HepG2 (cell line): ENCODE data around the gene TGM5. TPM values are rescaled to one million over a fixed set of nuclear protein-coding genes. Genes with fewer than 3 reads are reported as not detected.

ENCODE experiments used
- ATAC-seq: fragments of 200-7000 bp; cut with Tn5 transposase; 3 replicates; pipeline ENCODE4 v1.9.1; 2020; ENCODE audit warnings: mild to moderate bottlenecking, moderate library complexity
- BruUV-seq: library from RNA; stranded (reverse); fragments of 400-500 nt; replicated peaks from 2 replicates; lab custom pipeline; 2021; lab: Mats Ljungman, UMichigan
- CTCF ChIA-PET: fragments of 300-600 bp; formaldehyde crosslinking; extraction: SDS; loops from one replicate; lab custom pipeline; 2021; ENCODE audit warnings: low total read pairs, inconsistent platforms, low intra/inter-chr PET ratio; lab: Yijun Ruan, JAX
- POLR2A ChIA-PET: fragments of 350-600 bp; sonication (Branson Sonifier 250); formaldehyde crosslinking; loops from one replicate; lab custom pipeline; 2020; ENCODE audit warnings: antibody characterized with exemption, inconsistent platforms; lab: Yijun Ruan, JAX
- DNase-seq: peaks from one replicate; pipeline ENCODE4 v3.0.0-alpha.2; 2015; ENCODE audit warnings: low spot score
- FAIRE-seq: peaks from 3 replicates; lab custom pipeline; 2011; peaks lifted over from hg19 to GRCh38; lab: Jason Lieb, UNC
- H2AFZ ChIP-seq: one replicate; pipeline ENCODE4 v1.6.1; 2011; ENCODE audit warnings: low read length, inconsistent platforms
- H3K27ac ChIP-seq: fragments of 300-600 bp; 3 replicates; pipeline ENCODE4 v1.8.0; 2011; ENCODE audit warnings: mixed run types, mild to moderate bottlenecking, mixed read lengths, low read length, inconsistent platforms; ENCODE audit not compliant: insufficient read depth; ENCODE audit errors: extremely low read length
- H3K27me3 ChIP-seq, 2 experiments: fragments of 200-600 bp in 1 of 2; 2 replicates in 1 of 2; 3 replicates in 1 of 2; pipeline versions ENCODE4 v1.6.0 to v1.8.0; 2011; ENCODE audit warnings: low read length in 2 of 2, mild to moderate bottlenecking in 2 of 2, moderate library complexity in 2 of 2, inconsistent platforms in 1 of 2; ENCODE audit not compliant: insufficient read depth in 2 of 2, control insufficient read depth in 1 of 2
- H3K36me3 ChIP-seq, 2 experiments: fragments of 200-600 bp in 1 of 2; replicated peaks in 1 of 2; 2 replicates in 1 of 2; 3 replicates in 1 of 2; pipeline versions ENCODE4 v1.5.1 to v1.8.0; 2011; ENCODE audit warnings: low read length in 2 of 2, inconsistent platforms in 1 of 2; ENCODE audit not compliant: insufficient read depth in 2 of 2, control insufficient read depth in 1 of 2
- H3K4me1 ChIP-seq: 2 replicates; pipeline ENCODE4 v1.5.1; 2012; ENCODE audit warnings: low read length, inconsistent platforms; ENCODE audit not compliant: insufficient read depth
- H3K4me2 ChIP-seq: 2 replicates; pipeline ENCODE4 v1.6.0; 2011; ENCODE audit warnings: low read depth, low read length, inconsistent platforms
- H3K4me3 ChIP-seq, 3 experiments: fragments of 200-600 bp in 1 of 3; sonication (generic), shearing (Covaris generic) in 1 of 3; replicated peaks in 1 of 3; 2 replicates each; pipeline ENCODE4 v1.5.1; 2011 to 2016; ENCODE audit warnings: low read length in 3 of 3, inconsistent platforms in 2 of 3, low read depth in 2 of 3, mild to moderate bottlenecking in 2 of 3, control low read depth in 1 of 3, mixed read lengths in 1 of 3; ENCODE audit not compliant: insufficient read depth in 1 of 3
- H3K79me2 ChIP-seq: one replicate; pipeline ENCODE4 v1.6.1; 2011; ENCODE audit warnings: low read length, inconsistent platforms; ENCODE audit not compliant: insufficient read depth
- H3K9ac ChIP-seq: 2 replicates; pipeline ENCODE4 v1.6.0; 2011; ENCODE audit warnings: mild to moderate bottlenecking, low read depth, low read length, inconsistent platforms; ENCODE audit not compliant: insufficient read depth
- H3K9me3 ChIP-seq: 2 replicates; pipeline ENCODE4 v1.5.1; 2012; ENCODE audit warnings: mild to moderate bottlenecking, low read length
- H4K20me1 ChIP-seq: 2 replicates; pipeline ENCODE4 v1.6.0; 2011; ENCODE audit warnings: inconsistent platforms, mild to moderate bottlenecking, low read length, moderate library complexity; ENCODE audit not compliant: insufficient read depth
- FOSL2 ChIP-seq: sonication (generic); formaldehyde crosslinking; IDR thresholded peaks from 2 replicates; pipeline ENCODE4 v1.4.0; 2020; ENCODE audit warnings: missing genetic modification reagents
- HINFP ChIP-seq: sonication (generic); formaldehyde crosslinking; IDR thresholded peaks from 2 replicates; pipeline ENCODE4 v1.4.0; 2020; ENCODE audit warnings: low read depth, mild to moderate bottlenecking, missing genetic modification reagents
- IRF1 ChIP-seq: sonication (generic); formaldehyde crosslinking; IDR thresholded peaks from 2 replicates; pipeline ENCODE4 v1.4.0; 2020; ENCODE audit warnings: low read depth, mild to moderate bottlenecking, missing genetic modification reagents
- KLF9 ChIP-seq: IDR thresholded peaks from 2 replicates; pipeline ENCODE4 v1.6.1; 2016; ENCODE audit warnings: low read depth
- MAFK ChIP-seq, 2 experiments: IDR thresholded peaks in 1 of 2; conservative IDR thresholded peaks in 1 of 2; 2 replicates each; pipeline ENCODE4 v1.6.1; 2011; ENCODE audit warnings: improper control_type of control experiment in 2 of 2, low read length in 2 of 2
- MED1 ChIP-seq: sonication (generic); formaldehyde crosslinking; IDR thresholded peaks from 2 replicates; pipeline ENCODE4 v1.4.0; 2020; ENCODE audit warnings: missing genetic modification reagents
- NFYB ChIP-seq: sonication (generic); formaldehyde crosslinking; IDR thresholded peaks from 2 replicates; pipeline ENCODE4 v1.4.0; 2020; ENCODE audit warnings: missing genetic modification reagents
- RBAK ChIP-seq: sonication (generic); formaldehyde crosslinking; IDR thresholded peaks from 2 replicates; pipeline ENCODE4 v1.5.1; 2020; ENCODE audit warnings: mild to moderate bottlenecking, missing genetic modification reagents
- SNAPC4 ChIP-seq: sonication (generic); formaldehyde crosslinking; IDR thresholded peaks from 2 replicates; pipeline ENCODE4 v1.4.0; 2020; ENCODE audit warnings: mild to moderate bottlenecking, missing genetic modification reagents
- STAG1 ChIP-seq: sonication (generic); formaldehyde crosslinking; IDR thresholded peaks from 2 replicates; pipeline ENCODE4 v1.4.0; 2020; ENCODE audit warnings: missing genetic modification reagents
- TOPORS ChIP-seq: sonication (generic); formaldehyde crosslinking; IDR thresholded peaks from 2 replicates; pipeline ENCODE4 v1.8.0; 2023; ENCODE audit warnings: mild to moderate bottlenecking, missing genetic modification reagents
- ZBTB8A ChIP-seq: sonication (generic); formaldehyde crosslinking; IDR thresholded peaks from 2 replicates; pipeline ENCODE4 v1.4.0; 2020; ENCODE audit warnings: mild to moderate bottlenecking, low read depth, missing genetic modification reagents, borderline replicate concordance
- ZNF251 ChIP-seq: sonication (generic); formaldehyde crosslinking; IDR thresholded peaks from 2 replicates; pipeline ENCODE4 v1.9.0; 2021; ENCODE audit warnings: mild to moderate bottlenecking, missing genetic modification reagents
- ZNF263 ChIP-seq: sonication (generic); formaldehyde crosslinking; IDR thresholded peaks from 2 replicates; pipeline ENCODE4 v1.4.0; 2020; ENCODE audit warnings: missing genetic modification reagents
- ZNF354B ChIP-seq: sonication (generic); formaldehyde crosslinking; IDR thresholded peaks from 2 replicates; pipeline ENCODE4 v1.8.0; 2022; ENCODE audit warnings: mild to moderate bottlenecking, missing genetic modification reagents
- ZNF629 ChIP-seq: sonication (generic); formaldehyde crosslinking; conservative IDR thresholded peaks from 2 replicates; pipeline ENCODE4 v1.5.0; 2020; ENCODE audit warnings: missing genetic modification reagents
- WGBS: methylation state at CpG from one replicate; pipeline ENCODE4 v1.1.6; 2017; ENCODE audit warnings: low lambda C conversion rate; 5-methylcytosine and 5-hydroxymethylcytosine counted together
- in situ Hi-C: cut with HindIII; loops from 2 replicates; pipeline ENCODE4 v1.10.0; 2017; ENCODE audit warnings: low pct_unique_long_range_greater_than_20kb; ENCODE audit not compliant: extremely low pct_ligation_motif_present
- intact Hi-C: fragments of 100-400 bp; cut with micrococcal nuclease; formaldehyde crosslinking; loops from one replicate; pipeline ENCODE4 v1.10.0; 2022; ENCODE audit not compliant: unreplicated experiment
- polyA plus RNA-seq, 8 experiments: library from polyadenylated mRNA; depleted of rRNA in 3 of 8; stranded (reverse) in 7 of 8; unstranded in 1 of 8; fragments of >200 nt; fragmentation: Illumina TruSeq in 4 of 8; extraction: Trizol in 4 of 8; gene quantifications; 2 replicates each; pipeline versions ENCODE4 v1.2.1 to v1.2.3, GENCODE V29; 2011 to 2016; ENCODE audit warnings: low read depth in 4 of 8, missing spikeins in 1 of 8, mixed read lengths in 1 of 8; ENCODE audit not compliant: insufficient read depth in 1 of 8
- total RNA-seq, 5 experiments: library from RNA; depleted of rRNA; stranded (reverse); fragments of >200 nt; fragmentation: Illumina TruSeq; extraction: Trizol; gene quantifications; 2 replicates each; pipeline ENCODE4 v1.2.3, GENCODE V29; 2016; ENCODE audit warnings: low read depth in 1 of 5

The TGM5 gene
- total and polyA plus RNA-seq, 2 of the 13 experiments (the other 11 are each of a cell fraction or from before 2014, with no cell fraction given) = 0.18 to 0.65 TPM

- H3K27ac ChIP-seq = peak within 1 kb of the TSS; percentile 77
- H3K4me1 ChIP-seq = peaks cover 10% of the 10 kb centered on the region
- ATAC-seq (peak; percentile 98), FAIRE-seq (peak; percentile 46), DNase-seq (peak; percentile 88)
- in situ Hi-C loops (no loop called here), intact Hi-C loops (loop anchor here (5.0 kb wide), 1 partner anchor 78 kb away; the partner anchor contains the start of gene UBR1)
- H3K9me3 ChIP-seq = no peaks in the 10 kb centered on the region
- H3K27me3 ChIP-seq = no peaks in the 10 kb centered on the region
- no TSS peak for BruUV-seq
- H3K9ac ChIP-seq = peak within 1 kb of the TSS; percentile 69
- no peaks in the 10 kb centered on the region for H4K20me1 ChIP-seq
- POLR2A ChIA-PET = interaction anchor here (1.0 to 1.3 kb wide), 3 partner anchors 9 to 18 kb away, joined by 4 to 6 read pairs (median 4); no protein-coding TSS in a partner anchor
- H3K79me2 ChIP-seq = no peaks in the 10 kb centered on the region
- H3K4me2 ChIP-seq = peak within 1 kb of the TSS; percentile 89
- peak within 1 kb of the TSS; percentile 57 for H2AFZ ChIP-seq
- H3K36me3 ChIP-seq = peaks cover 3 to 25% of the 10 kb centered on the region in 2 experiments; a peak in 2 of 5 replicates
- CTCF ChIA-PET = interaction anchor here (1.1 kb wide), 1 partner anchor 100 kb away, joined by 3 read pairs; no protein-coding TSS in a partner anchor
- peak within 1 kb of the TSS; percentile 86 to 89 (median 87) for H3K4me3 ChIP-seq
- 3% methylated on average over 24 of the region's 69 CpGs for WGBS
- no peak for TF ChIP-seq MAFK (conservative IDR thresholded peaks at IDR 0.05 in 1 of 2, IDR thresholded peaks at IDR 0.05 in 1 of 2; ENCODE audit: low read length in 2 of 2)
- TF ChIP-seq ZNF629 (CRISPR knock-in tag) = no peak
- peak; percentile 46 for TF ChIP-seq NFYB
- TF ChIP-seq FOSL2 (CRISPR knock-in tag) = peak; percentile 34
- TF ChIP-seq ZNF251 (CRISPR knock-in tag) = no peak
- peak; percentile 81; the same call in 1 of the 2 replicates for TF ChIP-seq IRF1 (CRISPR knock-in tag)
- no peak for TF ChIP-seq SNAPC4 (CRISPR knock-in tag)
- peak; percentile 16; the same call in 1 of the 2 replicates for TF ChIP-seq ZNF263 (CRISPR knock-in tag)
- TF ChIP-seq HINFP (CRISPR knock-in tag) = 0 out of 2 replicates have a peak, but pooled peaks have one; percentile 38
- no peak for TF ChIP-seq ZBTB8A (CRISPR knock-in tag)
- TF ChIP-seq KLF9 = peak; percentile 60; the same call in 1 of the 2 replicates
- no peak for TF ChIP-seq STAG1 (CRISPR knock-in tag)
- TF ChIP-seq RBAK (CRISPR knock-in tag) = no peak
- peak; percentile 70 for TF ChIP-seq MED1
- TF ChIP-seq TOPORS = peak; percentile 83; the same call in 1 of the 2 replicates
- no peak for TF ChIP-seq ZNF354B (CRISPR knock-in tag)
Observed at GRCh38 chr15:43185157-43186002, 81.3 kb downstream of the TGM5 start, which contains the start of gene CCNDBP1. Gene CCNDBP1, plus strand, starts transcription at chr15:43185403. Its CDS starts 96 bp downstream, at chr15:43185499.
